HEK293T (cell line): Measurements from ENCODE around the gene HSBP1.

Experiments
- CTCF ChIA-PET: fragments of 350-600 bp; formaldehyde crosslinking; extraction: SDS; loops from one replicate; lab custom pipeline; 2021; ENCODE audit warnings: antibody characterized with exemption, inconsistent platforms; lab: Yijun Ruan, JAX
- POLR2A ChIA-PET: fragments of 350-600 bp; formaldehyde crosslinking; extraction: SDS; loops from one replicate; lab custom pipeline; 2020; ENCODE audit warnings: antibody characterized with exemption, inconsistent platforms; lab: Yijun Ruan, JAX
- DNase-seq: peaks from one replicate; pipeline ENCODE4 v3.0.0; 2012; ENCODE audit warnings: mixed read lengths; ENCODE audit errors: extremely low spot score
- ARNT ChIP-seq: fragments of 450-650 bp; IDR thresholded peaks from 2 replicates; pipeline ENCODE4 v1.6.1; 2017; ENCODE audit warnings: mild to moderate bottlenecking
- BHLHE40 ChIP-seq: fragments of 450-650 bp; IDR thresholded peaks from 2 replicates; pipeline ENCODE4 v1.6.1; 2016; ENCODE audit warnings: mild to moderate bottlenecking, moderate library complexity, borderline replicate concordance
- CTBP1 ChIP-seq: fragments of 450-650 bp; IDR thresholded peaks from 2 replicates; pipeline ENCODE4 v1.6.1; 2016; ENCODE audit warnings: borderline replicate concordance
- ELF4 ChIP-seq: fragments of 450-650 bp; IDR thresholded peaks from 2 replicates; pipeline ENCODE4 v1.6.1; 2017; ENCODE audit warnings: antibody characterized with exemption
- FOXA1 ChIP-seq: fragments of 450-650 bp; IDR thresholded peaks from 2 replicates; pipeline ENCODE4 v1.6.1; 2016; ENCODE audit warnings: mild to moderate bottlenecking
- FOXK2 ChIP-seq: fragments of 450-650 bp; IDR thresholded peaks from 2 replicates; pipeline ENCODE4 v1.6.1; 2016; ENCODE audit warnings: mild to moderate bottlenecking
- FOXM1 ChIP-seq: fragments of 450-650 bp; IDR thresholded peaks from 2 replicates; pipeline ENCODE4 v1.6.1; 2017; ENCODE audit warnings: mild to moderate bottlenecking, borderline replicate concordance
- HDGF ChIP-seq: fragments of 450-650 bp; IDR thresholded peaks from 2 replicates; pipeline ENCODE4 v1.6.1; 2017; ENCODE audit warnings: antibody characterized with exemption, borderline replicate concordance
- L3MBTL2 ChIP-seq: fragments of 450-650 bp; conservative IDR thresholded peaks from 2 replicates; pipeline ENCODE4 v1.6.1; 2016; ENCODE audit warnings: mild to moderate bottlenecking
- LEF1 ChIP-seq: fragments of 450-650 bp; IDR thresholded peaks from 2 replicates; pipeline ENCODE4 v1.6.1; 2017; ENCODE audit warnings: mild to moderate bottlenecking, borderline replicate concordance
- NFRKB ChIP-seq: fragments of 450-650 bp; IDR thresholded peaks from 2 replicates; pipeline ENCODE4 v1.6.1; 2016; ENCODE audit warnings: mild to moderate bottlenecking, moderate library complexity
- SP1 ChIP-seq: fragments of 450-650 bp; IDR thresholded peaks from 2 replicates; pipeline ENCODE4 v1.6.1; 2017
- SUZ12 ChIP-seq: fragments of 450-650 bp; IDR thresholded peaks from 2 replicates; pipeline ENCODE4 v1.6.1; 2016; ENCODE audit warnings: mild to moderate bottlenecking
- TARDBP ChIP-seq: fragments of 450-650 bp; IDR thresholded peaks from 2 replicates; pipeline ENCODE4 v1.6.1; 2016
- ZNF384 ChIP-seq: fragments of 450-650 bp; IDR thresholded peaks from 2 replicates; pipeline ENCODE4 v1.6.1; 2016
- TF ChIP-seq, protein P1 (sequence below): fragments of 450-650 bp; IDR thresholded peaks from 2 replicates; pipeline ENCODE4 v1.6.1; 2016

Gene HSBP1

DNA sequence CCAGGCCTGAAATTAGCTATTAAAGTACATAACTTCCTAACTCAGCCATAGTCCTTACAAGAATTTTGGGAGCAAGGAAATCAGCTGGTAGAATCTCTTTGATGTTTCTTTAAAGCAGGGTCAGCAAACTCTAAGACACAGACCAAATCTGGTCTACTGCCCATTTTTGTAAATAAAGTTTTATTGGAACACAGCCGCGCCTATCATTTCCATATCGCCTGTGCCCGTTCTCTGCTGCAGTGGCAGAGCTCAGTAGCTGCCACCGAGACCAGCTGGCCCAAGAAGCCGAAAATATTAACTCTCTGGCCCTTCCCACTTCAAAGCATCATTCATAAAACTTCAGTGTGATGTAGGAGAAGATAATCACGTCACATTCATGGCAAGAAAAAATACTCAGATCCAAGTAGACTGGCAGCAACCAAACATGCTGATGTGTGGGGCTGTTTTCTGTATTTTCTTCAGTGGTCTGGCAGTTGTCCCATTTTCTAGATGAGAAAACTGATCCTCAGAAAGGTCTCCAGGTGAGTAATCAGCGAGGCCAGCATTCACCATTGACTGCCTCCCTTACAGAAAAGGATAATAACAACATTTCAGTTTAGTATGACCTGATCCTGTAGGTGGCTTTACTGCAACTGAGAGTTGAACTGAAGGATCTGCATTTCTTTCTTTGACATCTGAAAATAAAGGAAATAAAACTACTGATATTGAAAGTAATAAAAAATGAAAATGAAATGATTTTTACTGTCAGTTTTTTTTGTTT is 18.0 kb upstream of the HSBP1 start:
- TF ChIP-seq ELF4 (no peak), BHLHE40 (no peak), FOXK2 (no peak)
- ChIA-PET POLR2A (no interaction called here), CTCF (no interaction called here)
- DNase-seq = no peak

DNA sequence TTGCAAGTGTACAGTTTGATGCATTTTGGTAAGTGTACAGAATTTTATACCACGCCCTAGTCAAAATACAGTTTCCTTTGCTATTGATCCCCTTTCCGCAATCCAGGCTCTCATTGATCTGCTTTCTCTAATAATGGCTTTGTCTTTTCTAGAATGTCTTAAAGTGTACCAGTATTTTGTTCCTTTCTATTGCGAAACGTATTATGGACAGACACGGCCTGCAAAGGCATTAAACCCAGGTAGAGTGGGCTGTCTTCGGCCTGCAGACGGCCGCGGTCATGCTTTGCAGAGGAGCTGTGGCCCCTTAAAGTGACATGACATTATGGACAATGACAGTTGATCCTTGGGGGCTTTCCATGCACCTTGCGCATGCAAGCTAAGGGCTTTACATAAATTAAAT is 15.9 kb upstream of the HSBP1 start:
- CTCF ChIA-PET = no interaction called here
- no peak for DNase-seq
- POLR2A ChIA-PET = no interaction called here
- TF ChIP-seq NFRKB (no peak), BHLHE40 (no peak), L3MBTL2 (no peak), ELF4 (no peak), FOXA1 (no peak), LEF1 (no peak), SP1 (no peak)
- TF ChIP-seq, protein P1, sequence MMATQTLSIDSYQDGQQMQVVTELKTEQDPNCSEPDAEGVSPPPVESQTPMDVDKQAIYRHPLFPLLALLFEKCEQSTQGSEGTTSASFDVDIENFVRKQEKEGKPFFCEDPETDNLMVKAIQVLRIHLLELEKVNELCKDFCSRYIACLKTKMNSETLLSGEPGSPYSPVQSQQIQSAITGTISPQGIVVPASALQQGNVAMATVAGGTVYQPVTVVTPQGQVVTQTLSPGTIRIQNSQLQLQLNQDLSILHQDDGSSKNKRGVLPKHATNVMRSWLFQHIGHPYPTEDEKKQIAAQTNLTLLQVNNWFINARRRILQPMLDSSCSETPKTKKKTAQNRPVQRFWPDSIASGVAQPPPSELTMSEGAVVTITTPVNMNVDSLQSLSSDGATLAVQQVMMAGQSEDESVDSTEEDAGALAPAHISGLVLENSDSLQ = no peak

DNA sequence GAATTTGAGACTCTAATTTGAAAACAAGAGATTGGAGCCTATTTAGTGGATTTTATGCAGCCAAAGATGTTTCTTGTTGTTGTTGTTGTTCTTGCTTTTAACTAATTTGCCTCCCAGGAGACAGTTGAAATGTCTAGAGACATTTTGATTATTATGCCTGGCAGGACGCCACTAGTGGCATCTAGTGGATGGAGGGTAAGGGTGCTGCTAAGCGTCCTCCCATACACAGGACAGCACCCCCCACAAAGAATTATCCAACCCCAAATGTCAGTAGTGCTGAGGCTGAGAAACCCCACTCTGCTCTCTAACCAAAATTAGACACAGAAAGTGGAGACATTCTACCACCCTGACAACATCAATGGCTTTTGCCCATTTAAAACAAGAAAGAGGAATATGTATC is 15.4 kb upstream of the HSBP1 start:
- ChIA-PET CTCF (no interaction called here), POLR2A (no interaction called here)
- TF ChIP-seq ARNT (no peak), CTBP1 (no peak), FOXM1 (no peak), TARDBP (no peak), FOXK2 (no peak), L3MBTL2 (no peak), SP1 (no peak), NFRKB (no peak), LEF1 (no peak), BHLHE40 (no peak)
- DNase-seq = no peak

DNA sequence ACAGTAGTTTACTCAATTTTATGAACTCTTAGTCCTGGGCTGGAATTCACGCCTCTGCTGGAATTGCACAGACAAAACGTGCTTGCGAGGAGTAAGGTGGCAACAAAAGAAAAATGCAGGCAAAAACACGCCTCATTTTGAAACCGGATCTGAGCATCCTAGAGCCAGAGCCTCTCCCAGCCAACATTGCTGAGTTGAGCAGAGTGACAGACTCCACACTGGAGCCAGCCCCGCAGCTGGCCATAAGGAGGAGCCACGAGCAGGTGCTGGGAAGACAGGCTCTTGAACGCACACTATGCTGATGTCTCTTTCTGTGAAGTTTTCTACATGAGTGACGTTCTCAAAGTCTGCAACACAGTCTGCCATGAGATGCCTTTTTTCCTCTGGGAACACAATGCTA is 14.6 kb upstream of the HSBP1 start:
- TF ChIP-seq NFRKB = no peak
- no peak for TF ChIP-seq CTBP1
- no peak for TF ChIP-seq FOXK2
- TF ChIP-seq, protein P1 = no peak
- no peak for TF ChIP-seq ARNT
- no peak for TF ChIP-seq ZNF384
- no peak for DNase-seq
- CTCF ChIA-PET = no interaction called here
- POLR2A ChIA-PET = no interaction called here

DNA sequence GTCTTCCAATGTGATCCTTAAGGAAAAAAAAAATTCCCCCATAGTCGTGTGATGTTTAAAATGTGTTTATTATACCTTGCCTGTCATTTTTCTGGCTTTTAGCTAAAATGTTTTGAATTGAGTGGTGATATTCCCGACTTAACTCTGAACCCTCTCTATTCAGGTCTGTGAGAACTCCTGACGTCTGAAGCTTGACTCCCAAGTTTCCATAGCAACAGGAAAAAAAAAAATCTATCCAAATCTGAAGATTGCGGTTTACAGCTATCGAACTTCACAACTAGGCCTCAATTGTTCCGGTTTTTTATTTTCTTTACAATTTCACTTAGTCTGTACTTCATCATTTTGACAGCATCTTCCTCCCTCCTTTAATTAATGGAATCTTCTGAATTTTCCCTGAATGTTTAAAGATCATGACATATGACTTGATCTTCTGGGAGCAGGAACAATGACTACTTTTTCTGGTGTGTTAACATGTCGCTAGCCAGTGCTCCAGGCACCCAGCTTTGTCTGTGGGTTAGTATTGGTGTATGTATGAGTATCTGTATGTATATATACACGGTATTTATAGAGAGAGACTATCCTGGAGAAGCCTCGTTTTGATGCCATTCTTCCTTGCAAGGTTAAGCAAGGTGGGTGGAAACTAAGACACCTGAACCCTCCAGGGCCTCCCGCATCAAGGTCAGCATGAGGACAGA is 12.8 kb upstream of the HSBP1 start:
- TF ChIP-seq ZNF384 = no peak
- TF ChIP-seq SUZ12 = no peak
- TF ChIP-seq ELF4 = no peak
- TF ChIP-seq SP1 = no peak
- TF ChIP-seq FOXM1 = no peak
- TF ChIP-seq BHLHE40 = no peak
- TF ChIP-seq, protein P1 = no peak
- no peak for TF ChIP-seq CTBP1
- no peak for TF ChIP-seq HDGF
- no peak for TF ChIP-seq TARDBP
- no peak for TF ChIP-seq L3MBTL2
- TF ChIP-seq ARNT = no peak
- TF ChIP-seq FOXK2 = no peak
- ChIA-PET CTCF (interaction anchor here (0.6 kb wide), 1 partner anchor 89 kb away, joined by 3 read pairs; no protein-coding TSS in a partner anchor), POLR2A (no interaction called here)
- no peak for DNase-seq

DNA sequence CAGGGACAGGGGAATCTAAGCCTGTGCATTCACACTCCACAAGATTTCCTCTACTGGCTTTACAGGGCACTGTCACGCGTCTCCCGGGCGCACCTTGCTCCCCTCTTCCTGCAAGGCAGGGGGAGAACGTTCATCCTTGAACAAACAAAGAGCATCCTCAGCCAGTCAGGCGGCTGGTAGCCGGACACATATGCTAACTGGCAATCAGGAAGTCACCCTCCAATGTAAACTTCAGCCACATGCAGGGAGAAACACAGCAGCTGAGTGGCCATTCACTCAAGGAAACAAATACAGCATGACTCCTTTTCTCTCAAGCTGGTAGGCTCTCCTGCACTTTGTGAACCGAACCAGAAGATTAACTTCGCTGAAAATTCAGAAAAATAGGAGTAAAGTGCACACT is 10.8 kb upstream of the HSBP1 start:
- TF ChIP-seq HDGF = no peak
- no peak for TF ChIP-seq ELF4
- no peak for TF ChIP-seq LEF1
- no peak for TF ChIP-seq L3MBTL2
- TF ChIP-seq, protein P1 = no peak
- DNase-seq = no peak
- POLR2A ChIA-PET = no interaction called here
- CTCF ChIA-PET = interaction anchor here (0.7 kb wide), 1 partner anchor 190 kb away, joined by 3 read pairs; no protein-coding TSS in a partner anchor
